ENCODE results near the gene PPL. TPM values are rescaled to one million over a fixed set of nuclear protein-coding genes. Genes with fewer than 3 reads are reported as not detected.

The PPL gene
- total and polyA plus RNA-seq, 4 donors = 19.9 to 89.0 (median 52.8) TPM

- no peak overlapping the region for H3K27ac ChIP-seq (ENCODE audit: low read depth in 1 of 2, low read length in 1 of 2)
- ATAC-seq (ENCODE audit: insufficient read depth, low FRiP score) (no peak), DNase-seq (no peak)
- 94 to 98% methylated on average over 12 of the region's 12 CpGs for WGBS, 2 donors
- no peaks in the 10 kb centered on the region for H3K27me3 ChIP-seq (ENCODE audit: control insufficient read depth in 3 of 3, insufficient read depth in 3 of 3, low read length in 2 of 3)
- H3K4me1 ChIP-seq (ENCODE audit: control insufficient read depth in 5 of 5, insufficient read depth in 5 of 5, low read length in 5 of 5) = peaks cover 0 to 25% (median 2%) of the 10 kb centered on the region in 5 donors
- TF ChIP-seq, protein P1, sequence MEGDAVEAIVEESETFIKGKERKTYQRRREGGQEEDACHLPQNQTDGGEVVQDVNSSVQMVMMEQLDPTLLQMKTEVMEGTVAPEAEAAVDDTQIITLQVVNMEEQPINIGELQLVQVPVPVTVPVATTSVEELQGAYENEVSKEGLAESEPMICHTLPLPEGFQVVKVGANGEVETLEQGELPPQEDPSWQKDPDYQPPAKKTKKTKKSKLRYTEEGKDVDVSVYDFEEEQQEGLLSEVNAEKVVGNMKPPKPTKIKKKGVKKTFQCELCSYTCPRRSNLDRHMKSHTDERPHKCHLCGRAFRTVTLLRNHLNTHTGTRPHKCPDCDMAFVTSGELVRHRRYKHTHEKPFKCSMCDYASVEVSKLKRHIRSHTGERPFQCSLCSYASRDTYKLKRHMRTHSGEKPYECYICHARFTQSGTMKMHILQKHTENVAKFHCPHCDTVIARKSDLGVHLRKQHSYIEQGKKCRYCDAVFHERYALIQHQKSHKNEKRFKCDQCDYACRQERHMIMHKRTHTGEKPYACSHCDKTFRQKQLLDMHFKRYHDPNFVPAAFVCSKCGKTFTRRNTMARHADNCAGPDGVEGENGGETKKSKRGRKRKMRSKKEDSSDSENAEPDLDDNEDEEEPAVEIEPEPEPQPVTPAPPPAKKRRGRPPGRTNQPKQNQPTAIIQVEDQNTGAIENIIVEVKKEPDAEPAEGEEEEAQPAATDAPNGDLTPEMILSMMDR (IDR thresholded peaks at IDR 0.05; ENCODE audit: control extremely low read depth, extremely low read depth) = no peak
- no peak overlapping the region for H3K9ac ChIP-seq (ENCODE audit: insufficient read depth in 1 of 2, low read length in 2 of 2)
- H3K36me3 ChIP-seq (ENCODE audit: control insufficient read depth in 4 of 4, insufficient read depth in 4 of 4, low read length in 4 of 4) = peaks cover 4 to 33% (median 17%) of the 10 kb centered on the region in 4 donors
- H3K9me3 ChIP-seq (ENCODE audit: control insufficient read depth in 4 of 4, insufficient read depth in 3 of 4, low read length in 3 of 4) = no peaks in the 10 kb centered on the region
- no peak overlapping the region for H3K4me3 ChIP-seq
These were observed 70.4 kb downstream of the PPL start for GRCh38 chr16:4866586-4866985.

DNA sequence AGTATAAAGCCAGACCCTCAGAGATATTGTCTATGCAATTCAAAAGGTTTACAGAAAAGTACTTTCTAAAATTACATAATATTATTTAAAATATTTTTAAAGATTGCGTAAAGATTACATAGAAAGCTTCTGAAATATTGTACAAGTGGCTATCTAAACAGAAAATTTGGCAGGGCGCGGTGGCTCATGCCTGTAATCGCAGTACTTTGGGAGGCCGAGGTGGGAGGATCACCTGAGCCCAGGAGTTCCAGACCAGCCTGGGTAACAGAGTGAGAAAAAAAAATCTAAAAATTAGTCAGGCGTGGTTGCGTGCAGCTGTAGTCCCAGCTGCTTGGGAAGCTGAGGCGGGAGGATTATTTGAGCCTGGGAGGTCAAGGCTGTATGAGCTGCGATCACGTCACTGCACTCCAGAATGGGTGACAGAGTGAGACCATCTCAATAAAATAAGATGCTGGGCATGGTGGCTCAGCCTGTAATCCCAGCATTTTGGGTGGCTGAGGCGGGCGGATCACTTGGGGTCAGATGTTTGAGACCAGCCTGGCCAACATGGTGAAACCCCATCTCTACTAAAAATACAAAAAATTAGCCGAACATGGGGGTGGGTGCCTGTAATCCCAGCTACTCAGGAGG, 71.6 kb downstream of the PPL start:
- Histone ChIP-seq H3K4me3 (no peak overlapping the region), H3K27me3 (ENCODE audit: control insufficient read depth in 3 of 3, insufficient read depth in 3 of 3, low read length in 2 of 3) (no peaks in the 10 kb centered on the region), H3K9me3 (ENCODE audit: control insufficient read depth in 4 of 4, insufficient read depth in 3 of 4, low read length in 3 of 4) (no peaks in the 10 kb centered on the region), H3K9ac (ENCODE audit: insufficient read depth in 1 of 2, low read length in 2 of 2) (no peak overlapping the region), H3K36me3 (ENCODE audit: control insufficient read depth in 4 of 4, insufficient read depth in 4 of 4, low read length in 4 of 4) (peaks cover 14 to 29% (median 19%) of the 10 kb centered on the region in 4 donors), H3K27ac (ENCODE audit: low read depth in 1 of 2, low read length in 1 of 2) (no peak overlapping the region), H3K4me1 (ENCODE audit: control insufficient read depth in 5 of 5, insufficient read depth in 5 of 5, low read length in 5 of 5) (peaks cover 0 to 22% (median 2%) of the 10 kb centered on the region in 5 donors)
- WGBS, 2 donors = 88 to 89% methylated on average over 13 of the region's 13 CpGs
- ATAC-seq (ENCODE audit: insufficient read depth, low FRiP score) (no peak), DNase-seq (no peak)
- TF ChIP-seq, protein P1 (IDR thresholded peaks at IDR 0.05; ENCODE audit: control extremely low read depth, extremely low read depth) = no peak

DNA sequence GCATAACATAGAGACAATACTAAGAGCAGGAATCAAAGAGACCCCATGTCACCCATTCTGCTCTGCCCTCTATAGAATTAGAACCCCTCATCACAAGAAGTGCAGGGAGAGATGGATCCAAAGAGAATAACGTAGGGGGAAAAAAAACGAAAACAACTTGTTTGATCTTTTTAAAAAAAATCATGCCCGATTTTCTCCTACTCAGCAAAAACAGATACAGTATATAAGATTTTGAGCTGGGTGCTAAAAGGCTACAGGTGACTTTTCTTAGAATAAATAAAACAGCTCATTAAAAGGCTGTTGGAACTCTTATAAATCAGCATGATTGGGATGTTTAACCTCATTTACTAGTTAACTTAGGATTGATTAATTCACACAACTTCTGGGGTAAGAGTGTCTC, 72.2 kb downstream of the PPL start:
- DNase-seq = no peak
- ATAC-seq (ENCODE audit: insufficient read depth, low FRiP score) = no peak
- H3K4me3 ChIP-seq = no peak overlapping the region
- no peaks in the 10 kb centered on the region for H3K27me3 ChIP-seq (ENCODE audit: control insufficient read depth in 3 of 3, insufficient read depth in 3 of 3, low read length in 2 of 3)
- TF ChIP-seq, protein P1 (IDR thresholded peaks at IDR 0.05; ENCODE audit: control extremely low read depth, extremely low read depth) = no peak
- 84 to 86% methylated on average over 3 of the region's 3 CpGs for WGBS, 2 donors
- no peaks in the 10 kb centered on the region for H3K9me3 ChIP-seq (ENCODE audit: control insufficient read depth in 4 of 4, insufficient read depth in 3 of 4, low read length in 3 of 4)
- no peak overlapping the region for H3K9ac ChIP-seq (ENCODE audit: insufficient read depth in 1 of 2, low read length in 2 of 2)
- peaks cover 16 to 30% (median 22%) of the 10 kb centered on the region in 4 donors for H3K36me3 ChIP-seq (ENCODE audit: control insufficient read depth in 4 of 4, insufficient read depth in 4 of 4, low read length in 4 of 4)
- H3K4me1 ChIP-seq (ENCODE audit: control insufficient read depth in 5 of 5, insufficient read depth in 5 of 5, low read length in 5 of 5) = peaks cover 0 to 18% (median 2%) of the 10 kb centered on the region in 5 donors
- no peak overlapping the region for H3K27ac ChIP-seq (ENCODE audit: low read depth in 1 of 2, low read length in 1 of 2)
